H9 (cell line): ENCODE data around the gene TAOK3. TPM values are rescaled to one million over a fixed set of nuclear protein-coding genes. Genes with fewer than 3 reads are reported as not detected.

Experiments
- DNase-seq: peaks from one replicate; pipeline ENCODE4 v3.0.0-alpha.2; 2017
- H2AFZ ChIP-seq: one replicate; pipeline ENCODE4 v1.6.1; 2013; ENCODE audit warnings: mild to moderate bottlenecking, low read length, control low read depth, moderate library complexity
- H2AK5ac ChIP-seq: 2 replicates; pipeline ENCODE4 v1.6.1; 2013; ENCODE audit warnings: low read length, control low read depth, mixed read lengths; ENCODE audit not compliant: insufficient read length
- H2BK120ac ChIP-seq: one replicate; pipeline ENCODE4 v1.6.1; 2013; ENCODE audit warnings: low read depth, mild to moderate bottlenecking, low read length, control low read depth, inconsistent platforms; ENCODE audit not compliant: poor library complexity, severe bottlenecking
- H2BK12ac ChIP-seq: 2 replicates; pipeline ENCODE4 v1.6.1; 2013; ENCODE audit warnings: low read length, control low read depth, mixed read lengths, low read depth; ENCODE audit not compliant: insufficient read length
- H2BK15ac ChIP-seq: 2 replicates; pipeline ENCODE4 v1.6.1; 2013; ENCODE audit warnings: low read depth, low read length, control low read depth
- H2BK20ac ChIP-seq: one replicate; pipeline ENCODE4 v1.6.1; 2013; ENCODE audit warnings: low read depth, mild to moderate bottlenecking, low read length, control low read depth, inconsistent platforms; ENCODE audit not compliant: poor library complexity, severe bottlenecking
- H2BK5ac ChIP-seq: 2 replicates; pipeline ENCODE4 v1.6.1; 2013; ENCODE audit warnings: low read length, control low read depth, mixed read lengths; ENCODE audit not compliant: insufficient read length
- H3K14ac ChIP-seq: 2 replicates; pipeline ENCODE4 v1.6.1; 2013; ENCODE audit warnings: low read length, control low read depth; ENCODE audit not compliant: insufficient read depth
- H3K18ac ChIP-seq: 2 replicates; pipeline ENCODE4 v1.6.1; 2013; ENCODE audit warnings: low read depth, mild to moderate bottlenecking, mixed read lengths, low read length, control low read depth; ENCODE audit not compliant: insufficient read length
- H3K23ac ChIP-seq: 2 replicates; pipeline ENCODE4 v1.6.1; 2013; ENCODE audit warnings: low read length, control low read depth, mixed read lengths, low read depth; ENCODE audit not compliant: insufficient read length
- H3K23me2 ChIP-seq: 2 replicates; pipeline ENCODE4 v1.6.1; 2013; ENCODE audit warnings: low read depth, mild to moderate bottlenecking, mixed read lengths, low read length, control low read depth; ENCODE audit not compliant: insufficient read length, poor library complexity, severe bottlenecking
- H3K27ac ChIP-seq: 2 replicates; pipeline ENCODE4 v1.5.1; 2013; ENCODE audit warnings: low read length, control low read depth, mixed read lengths, low read depth; ENCODE audit not compliant: insufficient read length
- H3K27me3 ChIP-seq: 2 replicates; pipeline ENCODE4 v1.6.1; 2013; ENCODE audit warnings: low read length, control low read depth, inconsistent platforms; ENCODE audit not compliant: insufficient read depth
- H3K4ac ChIP-seq: 2 replicates; pipeline ENCODE4 v1.6.1; 2013; ENCODE audit warnings: low read depth, mild to moderate bottlenecking, control low read depth, inconsistent platforms, low read length, moderate library complexity
- H3K4me1 ChIP-seq: 2 replicates; pipeline ENCODE4 v1.6.1; 2013; ENCODE audit warnings: low read length, control low read depth, inconsistent platforms; ENCODE audit not compliant: insufficient read depth
- H3K4me2 ChIP-seq: 2 replicates; pipeline ENCODE4 v1.6.1; 2013; ENCODE audit warnings: low read length, control low read depth, mixed read lengths; ENCODE audit not compliant: insufficient read length, insufficient read depth
- H3K56ac ChIP-seq: 2 replicates; pipeline ENCODE4 v1.6.1; 2013; ENCODE audit warnings: low read depth, mild to moderate bottlenecking, mixed read lengths, low read length, control low read depth; ENCODE audit not compliant: insufficient read length
- H3K79me1 ChIP-seq: 2 replicates; pipeline ENCODE4 v1.6.1; 2013; ENCODE audit warnings: low read depth, mild to moderate bottlenecking, moderate library complexity, low read length, control low read depth, inconsistent platforms; ENCODE audit not compliant: insufficient read depth, poor library complexity, severe bottlenecking
- H3K79me2 ChIP-seq: 2 replicates; pipeline ENCODE4 v1.6.1; 2013; ENCODE audit warnings: low read length, control low read depth, inconsistent platforms; ENCODE audit not compliant: insufficient read depth
- H3K9ac ChIP-seq: 2 replicates; pipeline ENCODE4 v1.6.1; 2013; ENCODE audit warnings: low read length, control low read depth, mixed read lengths; ENCODE audit not compliant: insufficient read length; ENCODE audit errors: extremely low read depth
- H3K9me3 ChIP-seq: one replicate; pipeline ENCODE4 v1.6.1; 2013; ENCODE audit warnings: low read depth, low read length, inconsistent platforms; ENCODE audit not compliant: control insufficient read depth
- H3T11ph ChIP-seq: one replicate; pipeline ENCODE4 v1.6.1; 2013; ENCODE audit warnings: mild to moderate bottlenecking, low read length, control low read depth, inconsistent platforms
- H4K20me1 ChIP-seq: one replicate; pipeline ENCODE4 v1.6.1; 2013; ENCODE audit not compliant: control insufficient read depth, insufficient read length, insufficient read depth
- H4K5ac ChIP-seq: 2 replicates; pipeline ENCODE4 v1.6.1; 2013; ENCODE audit warnings: low read depth, mild to moderate bottlenecking, mixed read lengths, low read length, control low read depth; ENCODE audit not compliant: insufficient read length
- H4K8ac ChIP-seq: replicated peaks from 2 replicates; pipeline ENCODE4 v1.6.1; 2013; ENCODE audit warnings: low read length, control low read depth, mixed read lengths, low read depth; ENCODE audit not compliant: insufficient read length
- H4K91ac ChIP-seq: 2 replicates; pipeline ENCODE4 v1.6.1; 2013; ENCODE audit warnings: low read depth, mild to moderate bottlenecking, moderate library complexity, mixed read lengths, low read length, control low read depth; ENCODE audit not compliant: insufficient read length
- H3K27ac Mint-ChIP-seq, 3 experiments: 2 replicates in 2 of 3; 3 replicates in 1 of 3; pipeline ENCODE4 v1.8.0; 2020 to 2021; ENCODE audit warnings: mixed read lengths in 3 of 3, mild to moderate bottlenecking in 1 of 3, moderate library complexity in 1 of 3
- H3K27me3 Mint-ChIP-seq: 2 replicates; pipeline ENCODE4 v1.8.0; 2021; ENCODE audit warnings: low read depth, mild to moderate bottlenecking, moderate library complexity, mixed read lengths
- H3K36me3 Mint-ChIP-seq, 3 experiments: 2 replicates in 2 of 3; 3 replicates in 1 of 3; pipeline ENCODE4 v1.8.0; 2020 to 2021; ENCODE audit warnings: low read depth in 3 of 3, mixed read lengths in 3 of 3; ENCODE audit not compliant: insufficient read depth in 1 of 3
- H3K4me1 Mint-ChIP-seq, 2 experiments: 2 replicates each; pipeline ENCODE4 v1.8.0; 2020; ENCODE audit warnings: mixed read lengths in 2 of 2
- H3K4me3 Mint-ChIP-seq, 2 experiments: 2 replicates in 1 of 2; 3 replicates in 1 of 2; pipeline ENCODE4 v1.8.0; 2020 to 2021; ENCODE audit warnings: mild to moderate bottlenecking in 2 of 2, mixed read lengths in 2 of 2, moderate library complexity in 1 of 2
- H3K9me3 Mint-ChIP-seq, 2 experiments: 2 replicates in 1 of 2; 3 replicates in 1 of 2; pipeline ENCODE4 v1.8.0; 2020; ENCODE audit warnings: mild to moderate bottlenecking in 2 of 2, mixed read lengths in 2 of 2, moderate library complexity in 1 of 2
- CTCF ChIP-seq: fragments of 200-600 bp; sonication (generic); conservative IDR thresholded peaks from 3 replicates; pipeline ENCODE4 v1.8.0; 2021; ENCODE audit warnings: antibody characterized with exemption, mild to moderate bottlenecking
- WGBS: extraction: QIAGEN DNeasy Blood & Tissue Kit; methylation state at CpG from one replicate; pipeline ENCODE4 v1.1.7; 2013; ENCODE audit warnings: missing lambda C conversion rate, low lambda C conversion rate, mixed read lengths; ENCODE audit not compliant: insufficient read length; ENCODE audit errors: extremely low coverage; 5-methylcytosine and 5-hydroxymethylcytosine counted together
- total RNA-seq: library from RNA; stranded (reverse); gene quantifications from 2 replicates; pipeline ENCODE4 v1.2.1, GENCODE V29; 2021

TAOK3 gene
- total RNA-seq, 1 experiment from 2014 or later, result 5.2 TPM

- Histone ChIP-seq H3K18ac (no peak overlapping the region), H3K9ac (peak overlapping the region; percentile 72), H2BK12ac (no peak overlapping the region), H3K9me3 (no peaks in the 10 kb centered on the region), H2AFZ (no peak overlapping the region), H4K20me1 (no peaks in the 10 kb centered on the region), H3K79me2 (peaks cover 8% of the 10 kb centered on the region; the same call in 1 of the 2 replicates), H4K8ac (no peak overlapping the region), H3K23me2 (peaks cover 21% of the 10 kb centered on the region), H3K4me1 (peaks cover 3% of the 10 kb centered on the region; the same call in 1 of the 2 replicates), H3K14ac (no peak overlapping the region), H3K79me1 (peaks cover 10% of the 10 kb centered on the region), H2BK15ac (no peak overlapping the region), H3K23ac (peak overlapping the region; percentile 34), H2BK120ac (no peak overlapping the region), H2BK5ac (peak overlapping the region; percentile 8), H3K56ac (no peak overlapping the region), H3K4ac (no peak overlapping the region), H2AK5ac (no peak overlapping the region), H3K27ac (peak overlapping the region; percentile 41), H2BK20ac (no peak overlapping the region), H3K27me3 (no peaks in the 10 kb centered on the region), H4K91ac (no peak overlapping the region), H3K4me2 (peak overlapping the region; percentile 100), H3T11ph (no peak overlapping the region), H4K5ac (no peak overlapping the region)
- Mint-ChIP-seq H3K4me1 (peaks cover 25 to 29% of the 10 kb centered on the region in 2 experiments), H3K4me3 (peak overlapping the region; percentile 86 to 89), H3K27me3 (no peaks in the 10 kb centered on the region), H3K9me3 (no peaks in the 10 kb centered on the region), H3K36me3 (peaks cover 8 to 30% (median 22%) of the 10 kb centered on the region in 3 experiments; a peak in 6 of 7 replicates), H3K27ac (peak overlapping the region; percentile 59 to 88 (median 84); a peak in 5 of 7 replicates)
- no CpG with 5 or more reads among the region's 8 CpGs for WGBS
- DNase-seq, result peak; percentile 47
- peak; percentile 97 for TF ChIP-seq CTCF
These were observed 5.3 kb upstream of the TAOK3 start for GRCh38 chr12:118377884-118378470.
